Activated naive CD4-positive, alpha-beta T cell treated with anti-CD3 and anti-CD28 coated beads, Interleukin-2, amount 50 U/mL, for 72 hours (primary cell): ENCODE measurements around the gene NTRK2. TPM values are rescaled to one million over a fixed set of nuclear protein-coding genes. Genes with fewer than 3 reads are reported as not detected.

Experiments used
- ATAC-seq, 2 donors: fragments of 150-1000 bp; cut with Tn5 transposase; 2 replicates each; pipeline ENCODE4 v1.10.0; 2021; ENCODE audit warnings: mild to moderate bottlenecking in 2 of 2, moderate library complexity in 2 of 2
- DNase-seq, 2 donors: peaks; one replicate each; pipeline ENCODE4 v3.0.0; 2021 to 2022; ENCODE audit warnings: low spot score in 2 of 2
- H3K27ac Mint-ChIP-seq, 2 donors: one replicate each; pipeline ENCODE4 v1.8.0; 2022; ENCODE audit warnings: mild to moderate bottlenecking in 2 of 2, mixed read lengths in 2 of 2
- H3K36me3 Mint-ChIP-seq, 2 donors: one replicate each; pipeline ENCODE4 v1.8.0; 2022; ENCODE audit warnings: mixed read lengths in 2 of 2
- H3K9me3 Mint-ChIP-seq, 2 donors: one replicate each; pipeline ENCODE4 v1.8.0; 2022; ENCODE audit warnings: mixed read lengths in 2 of 2
- total RNA-seq, 2 donors: library from RNA; stranded (reverse); gene quantifications; one replicate each; pipeline ENCODE4 v1.2.3, GENCODE V29; 2022

NTRK2 gene
- total RNA-seq, 2 donors from 2014 or later, result 0.16 to 0.21 TPM

- H3K27ac Mint-ChIP-seq, result no peak overlapping the region
- H3K36me3 Mint-ChIP-seq, result no peaks in the 10 kb centered on the region
- no peak for DNase-seq
- no peak for ATAC-seq
- H3K9me3 Mint-ChIP-seq, result peaks cover 4 to 10% of the 10 kb centered on the region in 2 donors
Measured at GRCh38 chr9:84839541-84839940, 170.0 kb downstream of the NTRK2 start.

- Mint-ChIP-seq H3K36me3 (no peaks in the 10 kb centered on the region), H3K27ac (no peak overlapping the region), H3K9me3 (peaks cover 4 to 10% of the 10 kb centered on the region in 2 donors)
- ATAC-seq, result no peak
- no peak for DNase-seq
Measured at GRCh38 chr9:84841931-84842330, 172.4 kb downstream of the NTRK2 start.

GRCh38 chr9:84843175-84843824 is 173.8 kb downstream of the NTRK2 start:
- no peak overlapping the region for H3K27ac Mint-ChIP-seq
- no peaks in the 10 kb centered on the region for H3K36me3 Mint-ChIP-seq
- DNase-seq (no peak), ATAC-seq (no peak)
- H3K9me3 Mint-ChIP-seq, result peaks cover 4 to 14% of the 10 kb centered on the region in 2 donors

GRCh38 chr9:84845956-84846900 is 176.7 kb downstream of the NTRK2 start:
- no peaks in the 10 kb centered on the region for H3K36me3 Mint-ChIP-seq
- no peak for DNase-seq
- H3K9me3 Mint-ChIP-seq, result peaks cover 0 to 11% of the 10 kb centered on the region in 2 donors
- no peak overlapping the region for H3K27ac Mint-ChIP-seq
- no peak for ATAC-seq

DNA sequence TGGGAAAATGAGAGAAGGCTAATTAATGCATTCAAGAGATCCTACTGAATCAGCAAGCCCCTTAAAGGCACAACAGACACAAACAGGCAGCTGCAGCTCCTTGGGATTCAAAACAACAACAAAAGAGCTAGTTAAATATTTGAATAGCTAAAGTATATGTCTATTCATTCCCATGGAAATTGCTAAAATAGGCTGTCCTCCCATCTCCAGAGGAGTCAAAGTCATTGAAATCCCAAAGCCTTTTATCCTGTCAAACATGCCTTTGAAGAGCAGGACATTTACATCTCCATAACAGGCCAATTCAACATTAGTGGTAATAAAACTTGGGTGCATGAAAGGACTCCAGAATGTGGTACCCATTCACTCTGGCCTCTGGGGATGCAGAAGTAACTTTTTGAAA is 177.4 kb downstream of the NTRK2 start:
- H3K36me3 Mint-ChIP-seq, result no peaks in the 10 kb centered on the region
- ATAC-seq, result no peak
- H3K9me3 Mint-ChIP-seq, result peaks cover 0 to 7% of the 10 kb centered on the region in 2 donors
- no peak for DNase-seq
- H3K27ac Mint-ChIP-seq, result no peak overlapping the region

- peaks cover 0 to 4% of the 10 kb centered on the region in 2 donors for H3K9me3 Mint-ChIP-seq
- no peaks in the 10 kb centered on the region for H3K36me3 Mint-ChIP-seq
- ATAC-seq, result no peak
- no peak for DNase-seq
- no peak overlapping the region for H3K27ac Mint-ChIP-seq
Measured at GRCh38 chr9:84849049-84849448, 179.5 kb downstream of the NTRK2 start.

- no peak overlapping the region for H3K27ac Mint-ChIP-seq
- H3K9me3 Mint-ChIP-seq, result peaks cover 0 to 4% of the 10 kb centered on the region in 2 donors
- ATAC-seq (no peak), DNase-seq (no peak)
- H3K36me3 Mint-ChIP-seq, result no peaks in the 10 kb centered on the region
Measured at GRCh38 chr9:84850830-84851392, 181.4 kb downstream of the NTRK2 start.

DNA sequence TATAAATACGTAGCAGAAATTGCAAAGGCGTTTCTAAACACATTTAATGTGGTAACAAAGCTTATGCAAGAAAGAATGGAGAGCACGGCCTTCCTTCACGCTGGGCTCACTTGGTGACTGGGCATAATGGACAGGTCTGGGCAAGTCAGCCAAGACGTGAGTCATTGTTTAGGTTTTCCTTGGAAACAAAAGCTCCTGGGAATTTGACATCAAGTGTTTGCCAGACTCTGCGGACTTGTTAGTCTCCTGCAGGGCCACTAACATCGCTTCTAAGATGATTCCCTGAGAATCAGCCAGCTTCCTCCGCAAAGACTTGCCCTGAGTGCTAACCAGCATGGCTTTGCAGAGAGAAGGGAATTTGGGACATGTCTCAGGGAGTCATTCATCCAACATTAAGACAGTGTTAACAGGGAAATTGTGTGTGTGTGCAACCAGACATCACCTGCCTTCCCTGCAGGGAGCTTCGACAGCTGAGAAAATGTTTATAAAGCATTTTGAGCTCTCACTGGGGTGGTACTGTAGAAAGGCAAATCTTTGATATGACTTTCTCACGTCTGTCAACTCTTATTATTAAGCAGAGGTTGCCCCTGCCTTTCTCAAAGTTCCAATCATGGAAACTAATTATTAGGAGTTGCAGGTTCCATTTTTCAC is 182.5 kb downstream of the NTRK2 start:
- H3K36me3 Mint-ChIP-seq, result no peaks in the 10 kb centered on the region
- no peak for ATAC-seq
- no peak for DNase-seq
- H3K27ac Mint-ChIP-seq, result no peak overlapping the region
- H3K9me3 Mint-ChIP-seq, result peaks cover 0 to 4% of the 10 kb centered on the region in 2 donors

- no peak overlapping the region for H3K27ac Mint-ChIP-seq
- no peak for ATAC-seq
- H3K36me3 Mint-ChIP-seq, result no peaks in the 10 kb centered on the region
- DNase-seq, result no peak
- H3K9me3 Mint-ChIP-seq, result no peaks in the 10 kb centered on the region
Measured at GRCh38 chr9:84852617-84853301, 183.2 kb downstream of the NTRK2 start.

DNA sequence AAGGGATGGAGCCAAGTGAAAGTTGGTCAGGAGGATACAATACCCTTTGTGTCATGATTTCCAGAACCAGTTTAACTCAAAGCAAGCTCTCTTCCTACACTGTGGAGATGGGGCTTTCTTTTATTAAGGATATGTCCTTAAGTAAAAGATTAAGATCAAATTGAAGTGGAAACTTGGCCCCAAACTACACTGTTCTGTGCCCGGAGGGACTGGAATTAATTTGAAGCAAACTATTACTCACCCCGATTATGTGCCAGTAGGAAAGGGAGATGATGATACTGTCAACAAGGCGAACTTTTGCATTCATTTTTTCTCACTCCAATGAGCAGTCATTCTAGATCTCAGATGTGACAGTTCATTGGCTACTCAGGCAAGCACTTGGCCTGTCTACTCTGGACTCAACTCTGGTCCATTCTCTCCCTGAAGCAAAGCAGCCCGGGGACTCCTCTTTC is 186.7 kb downstream of the NTRK2 start:
- Mint-ChIP-seq H3K36me3 (no peaks in the 10 kb centered on the region), H3K9me3 (no peaks in the 10 kb centered on the region), H3K27ac (no peak overlapping the region)
- DNase-seq (no peak), ATAC-seq (no peak)

- DNase-seq (no peak), ATAC-seq (no peak)
- no peaks in the 10 kb centered on the region for H3K9me3 Mint-ChIP-seq
- H3K27ac Mint-ChIP-seq, result no peak overlapping the region
- H3K36me3 Mint-ChIP-seq, result no peaks in the 10 kb centered on the region
Measured at GRCh38 chr9:84857211-84857610, 187.7 kb downstream of the NTRK2 start.

GRCh38 chr9:84858364-84858763 is 188.8 kb downstream of the NTRK2 start:
- Mint-ChIP-seq H3K27ac (no peak overlapping the region), H3K36me3 (no peaks in the 10 kb centered on the region), H3K9me3 (no peaks in the 10 kb centered on the region)
- no peak for DNase-seq
- no peak for ATAC-seq

DNA sequence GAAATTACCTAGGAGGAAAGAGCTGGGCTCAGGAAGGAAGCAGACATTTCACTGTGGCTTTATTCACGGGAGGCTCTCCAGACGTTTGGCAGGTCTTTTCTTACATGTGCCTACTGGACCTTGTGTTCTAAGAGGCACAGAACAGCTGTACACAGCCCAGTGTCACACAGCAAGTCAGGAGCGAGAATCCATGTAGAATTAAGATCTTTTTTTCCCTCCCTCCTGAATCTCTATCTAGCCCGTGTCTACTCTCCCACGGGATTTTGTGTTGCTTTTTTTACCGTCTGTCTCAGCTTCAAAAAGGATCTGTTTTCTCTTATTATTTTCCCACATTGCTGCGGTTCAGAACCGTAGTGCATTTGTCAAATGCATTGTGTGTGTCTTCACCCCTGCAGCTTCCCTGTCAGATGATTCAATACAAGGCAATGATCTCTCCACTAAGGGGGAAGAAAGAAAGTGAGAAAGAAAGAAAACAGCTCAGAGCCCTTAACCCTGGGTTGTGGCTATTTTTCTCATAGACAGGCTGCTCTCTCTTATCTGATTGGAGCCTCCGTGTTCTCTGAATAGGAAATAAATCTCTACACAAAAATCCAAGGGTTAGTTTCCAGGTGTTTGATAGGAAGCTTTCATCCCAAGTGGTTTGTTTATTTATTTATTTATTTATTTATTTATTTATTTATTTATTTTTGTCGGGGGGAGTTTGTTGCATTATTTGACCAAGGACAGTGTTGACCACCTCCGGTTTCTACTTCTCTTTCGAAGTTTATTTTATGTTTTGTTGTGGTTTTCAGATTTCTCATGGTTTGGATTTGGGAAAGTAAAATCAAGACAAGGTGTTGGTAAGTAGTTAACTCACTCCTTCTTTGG is 191.0 kb downstream of the NTRK2 start:
- H3K27ac Mint-ChIP-seq, result no peak overlapping the region
- DNase-seq, result no peak
- ATAC-seq, result no peak
- H3K9me3 Mint-ChIP-seq, result no peaks in the 10 kb centered on the region
- H3K36me3 Mint-ChIP-seq, result no peaks in the 10 kb centered on the region

GRCh38 chr9:84861455-84861854 is 191.9 kb downstream of the NTRK2 start:
- Mint-ChIP-seq H3K27ac (no peak overlapping the region), H3K36me3 (no peaks in the 10 kb centered on the region), H3K9me3 (no peaks in the 10 kb centered on the region)
- DNase-seq (no peak), ATAC-seq (no peak)

DNA sequence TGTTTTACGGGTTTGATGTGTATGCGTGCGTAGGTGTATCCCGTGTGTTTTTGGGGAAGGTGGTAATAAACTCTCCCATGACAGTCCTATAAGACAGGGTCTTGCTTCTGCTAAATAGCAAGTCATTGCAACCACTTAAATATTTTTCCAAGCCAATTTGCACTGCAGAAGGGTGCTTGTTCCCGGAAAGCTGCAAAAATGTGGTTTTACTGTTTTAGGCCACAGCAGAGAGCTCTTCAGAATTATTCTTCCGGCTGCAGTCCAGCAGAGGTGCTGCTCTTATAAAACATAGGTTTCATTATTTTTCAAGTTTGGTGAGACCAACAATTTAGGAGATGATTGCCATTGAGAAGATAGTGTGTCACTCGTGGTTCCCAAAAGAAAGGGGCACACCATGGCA is 192.8 kb downstream of the NTRK2 start:
- H3K36me3 Mint-ChIP-seq, result no peaks in the 10 kb centered on the region
- H3K9me3 Mint-ChIP-seq, result no peaks in the 10 kb centered on the region
- no peak for ATAC-seq

More for the DNA sequence above, 192.8 kb downstream of the NTRK2 start:
- no peak overlapping the region for H3K27ac Mint-ChIP-seq
- DNase-seq, result no peak
